GM18511 (cell line): ENCODE results near the gene OR10H1.
"Not testable (repeated sequence)": the region's sequence is repeated elsewhere in the genome, so short reads cannot be mapped to it uniquely, and the experiment has no call there.

Source experiments
- ATAC-seq: cut with Tn5 transposase; IDR thresholded peaks from one replicate; pipeline ENCODE4 v1.9.1; 2021; ENCODE audit warnings: mild to moderate bottlenecking, moderate library complexity; ENCODE audit not compliant: unreplicated experiment

Gene OR10H1

DNA sequence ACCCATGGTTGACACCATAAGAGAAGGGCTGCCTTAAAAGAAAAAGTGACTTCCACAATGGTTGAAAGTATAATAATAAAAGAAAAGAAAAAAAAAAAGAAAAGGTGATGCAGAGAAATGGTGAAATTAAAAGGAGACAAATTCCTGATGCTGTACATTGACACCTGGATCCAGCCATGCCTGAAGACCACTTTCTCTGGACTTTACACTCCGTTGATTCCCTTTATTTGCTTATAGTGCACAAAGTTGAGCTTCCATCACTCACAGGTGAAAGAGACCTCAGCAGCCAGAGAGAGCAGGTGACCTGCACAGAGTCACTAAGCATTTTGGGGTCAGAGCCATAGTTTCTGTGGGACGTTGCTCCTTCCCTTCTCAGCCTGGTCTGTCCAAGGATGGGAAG is 40.2 kb downstream of the OR10H1 start:
- ATAC-seq = no peak

DNA sequence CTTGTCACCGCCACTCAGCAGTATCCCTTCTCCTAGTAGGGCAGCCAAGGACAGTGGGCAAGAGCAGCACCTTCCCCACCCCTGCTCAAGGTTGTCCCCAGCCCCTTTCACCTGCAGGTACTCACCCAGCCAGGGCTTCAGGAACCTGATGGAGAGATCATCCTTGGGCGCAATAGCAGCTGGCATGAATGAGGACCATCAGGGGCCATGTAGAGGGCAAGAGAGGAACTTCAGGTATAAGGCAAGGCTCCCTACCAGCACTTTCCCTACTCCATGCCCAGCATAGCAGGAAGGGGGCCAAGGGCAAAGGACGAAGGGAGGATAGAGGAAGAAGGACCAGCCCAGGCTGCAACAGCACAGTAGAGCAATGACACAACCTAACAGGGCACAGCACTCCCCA is 41.3 kb downstream of the OR10H1 start:
- not testable (repeated sequence) for ATAC-seq

DNA sequence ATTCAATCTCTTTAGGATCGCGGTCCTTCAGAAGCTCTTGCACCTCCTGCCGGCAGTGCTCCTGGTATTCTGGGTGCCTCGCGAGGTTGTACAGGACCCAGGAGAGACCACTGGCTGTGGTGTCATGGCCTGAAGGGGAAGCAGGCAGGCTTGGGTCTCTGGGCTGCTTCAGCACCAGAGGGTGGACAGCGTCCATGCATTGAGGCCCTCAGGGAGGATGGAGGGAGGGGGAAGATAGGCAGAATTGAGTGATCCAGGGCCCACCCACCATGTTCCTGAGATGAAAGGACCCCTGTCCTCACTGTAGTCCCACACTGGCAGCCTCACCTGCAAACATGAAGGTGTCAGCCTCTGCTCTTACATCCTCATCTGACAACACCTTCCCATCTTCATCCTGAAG is 45.9 kb downstream of the OR10H1 start:
- ATAC-seq = no peak

DNA sequence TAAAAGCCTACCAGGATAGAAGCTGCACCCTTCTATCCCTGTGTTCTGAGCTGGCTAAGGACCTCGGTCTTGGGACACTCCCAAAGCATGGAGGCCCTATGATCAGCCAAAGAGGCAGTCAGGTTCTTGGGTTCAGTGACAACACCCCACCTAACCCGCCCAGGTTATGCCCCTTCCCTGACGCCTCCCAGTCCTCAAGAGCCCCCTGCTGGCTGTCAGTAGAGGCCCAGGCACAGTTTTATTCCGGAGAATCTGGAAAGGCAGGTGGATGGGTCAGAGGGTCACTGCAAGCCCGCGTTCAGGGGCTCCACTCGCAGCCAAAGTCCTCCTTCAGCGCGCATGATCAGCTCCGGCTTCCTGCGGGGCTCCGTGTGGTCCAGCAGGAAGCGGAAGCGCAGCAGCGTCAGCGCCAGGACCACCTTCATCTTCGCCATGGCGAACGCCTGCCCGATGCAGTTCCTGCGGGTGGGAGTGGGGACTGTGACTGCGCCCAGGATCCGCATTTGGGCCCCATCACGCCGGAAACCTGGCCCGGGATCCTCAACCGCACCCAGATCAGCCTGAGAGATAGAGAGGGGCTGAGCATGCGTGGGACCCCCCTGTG is 55.4 kb downstream of the OR10H1 start:
- no peak for ATAC-seq

GRCh38 chr19:15758379-15758778 is 57.1 kb downstream of the OR10H1 start:
- ATAC-seq = no peak
